ENCODE data around the gene SMC6. TPM values are rescaled to one million over a fixed set of nuclear protein-coding genes. Genes with fewer than 3 reads are reported as not detected.

The SMC6 gene
- total RNA-seq, 1 donor from 2014 or later, result 33.6 TPM

DNA sequence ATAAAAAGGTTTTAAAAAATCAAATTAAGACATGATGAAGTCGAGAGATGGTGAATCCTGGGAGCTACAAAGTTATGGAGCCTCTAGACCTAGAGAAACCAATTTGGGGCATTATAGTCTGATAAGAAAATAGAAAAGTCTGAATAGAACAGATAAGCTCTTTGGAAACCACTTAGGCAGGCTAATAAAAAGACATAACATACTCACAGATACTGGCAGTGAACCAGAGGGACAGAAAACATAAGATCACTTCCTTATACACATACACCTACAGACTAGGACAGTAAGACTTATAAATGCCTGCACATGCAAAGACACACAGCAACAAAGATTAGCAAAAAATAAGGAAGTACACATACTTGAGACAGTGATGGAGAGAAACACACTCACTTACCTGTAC, 20.0 kb downstream of the SMC6 start:
- no peak overlapping the region for H3K4me3 Mint-ChIP-seq
- H3K36me3 Mint-ChIP-seq (ENCODE audit: low read depth), result peaks cover 6% of the 10 kb centered on the region
- no peaks in the 10 kb centered on the region for H3K27me3 Mint-ChIP-seq (ENCODE audit: low read depth)
- no peaks in the 10 kb centered on the region for H3K9me3 Mint-ChIP-seq
- DNase-seq (ENCODE audit: low read depth, low spot score), result no peak
- no peaks in the 10 kb centered on the region for H3K4me1 Mint-ChIP-seq
- H3K27ac Mint-ChIP-seq (ENCODE audit: unreplicated experiment), result no peak overlapping the region
- TF ChIP-seq, protein P1, sequence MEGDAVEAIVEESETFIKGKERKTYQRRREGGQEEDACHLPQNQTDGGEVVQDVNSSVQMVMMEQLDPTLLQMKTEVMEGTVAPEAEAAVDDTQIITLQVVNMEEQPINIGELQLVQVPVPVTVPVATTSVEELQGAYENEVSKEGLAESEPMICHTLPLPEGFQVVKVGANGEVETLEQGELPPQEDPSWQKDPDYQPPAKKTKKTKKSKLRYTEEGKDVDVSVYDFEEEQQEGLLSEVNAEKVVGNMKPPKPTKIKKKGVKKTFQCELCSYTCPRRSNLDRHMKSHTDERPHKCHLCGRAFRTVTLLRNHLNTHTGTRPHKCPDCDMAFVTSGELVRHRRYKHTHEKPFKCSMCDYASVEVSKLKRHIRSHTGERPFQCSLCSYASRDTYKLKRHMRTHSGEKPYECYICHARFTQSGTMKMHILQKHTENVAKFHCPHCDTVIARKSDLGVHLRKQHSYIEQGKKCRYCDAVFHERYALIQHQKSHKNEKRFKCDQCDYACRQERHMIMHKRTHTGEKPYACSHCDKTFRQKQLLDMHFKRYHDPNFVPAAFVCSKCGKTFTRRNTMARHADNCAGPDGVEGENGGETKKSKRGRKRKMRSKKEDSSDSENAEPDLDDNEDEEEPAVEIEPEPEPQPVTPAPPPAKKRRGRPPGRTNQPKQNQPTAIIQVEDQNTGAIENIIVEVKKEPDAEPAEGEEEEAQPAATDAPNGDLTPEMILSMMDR (conservative IDR thresholded peaks at IDR 0.05), result no peak

DNA sequence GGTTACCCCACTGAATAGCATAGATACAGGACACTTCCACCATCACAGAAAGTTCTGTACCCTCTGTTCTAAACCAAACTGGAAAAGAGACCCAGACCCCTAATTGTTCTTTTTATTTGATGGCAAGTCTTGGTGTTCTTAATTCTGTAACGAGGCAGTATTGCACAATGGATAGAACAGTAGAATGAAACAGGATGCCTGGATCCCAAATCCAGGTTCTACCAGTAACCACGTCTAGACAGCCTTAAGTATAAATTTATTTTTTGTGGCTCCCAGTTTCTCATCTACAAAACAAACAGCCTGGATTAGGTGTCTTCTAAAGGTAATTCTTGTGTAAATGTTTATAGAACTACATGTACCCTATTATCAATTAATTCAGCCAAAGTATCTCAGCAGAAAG, 23.7 kb downstream of the SMC6 start:
- Mint-ChIP-seq H3K36me3 (ENCODE audit: low read depth) (peaks cover 7% of the 10 kb centered on the region), H3K4me1 (no peaks in the 10 kb centered on the region), H3K4me3 (no peak overlapping the region), H3K9me3 (no peaks in the 10 kb centered on the region), H3K27me3 (ENCODE audit: low read depth) (no peaks in the 10 kb centered on the region), H3K27ac (ENCODE audit: unreplicated experiment) (no peak overlapping the region)
- TF ChIP-seq, protein P1 (conservative IDR thresholded peaks at IDR 0.05), result no peak
- DNase-seq (ENCODE audit: low read depth, low spot score), result no peak

DNA sequence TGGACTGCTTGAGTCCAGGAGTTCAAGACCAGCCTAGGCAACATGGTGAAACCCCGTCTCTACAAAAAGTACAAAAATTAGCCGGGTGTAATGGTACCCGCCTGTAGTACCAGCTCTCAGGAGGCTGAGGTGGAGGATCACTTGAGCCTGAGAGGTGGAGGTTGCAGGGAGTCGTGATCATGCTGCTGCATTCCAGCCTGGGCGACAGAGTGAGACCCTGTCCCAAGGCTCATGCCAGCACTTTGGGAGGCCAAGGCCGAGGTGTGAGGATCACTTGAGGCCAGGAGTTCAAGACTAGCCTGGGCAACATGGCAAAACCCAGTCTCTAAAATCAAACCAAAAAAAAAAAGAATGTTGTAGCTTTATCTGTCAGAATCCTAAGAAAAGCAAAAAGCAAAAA, 25.4 kb downstream of the SMC6 start:
- TF ChIP-seq, protein P1 (conservative IDR thresholded peaks at IDR 0.05), result no peak
- DNase-seq (ENCODE audit: low read depth, low spot score), result no peak
- H3K36me3 Mint-ChIP-seq (ENCODE audit: low read depth), result peaks cover 7% of the 10 kb centered on the region
- H3K9me3 Mint-ChIP-seq, result no peaks in the 10 kb centered on the region
- H3K4me3 Mint-ChIP-seq, result no peak overlapping the region
- no peaks in the 10 kb centered on the region for H3K4me1 Mint-ChIP-seq
- H3K27me3 Mint-ChIP-seq (ENCODE audit: low read depth), result no peaks in the 10 kb centered on the region
- H3K27ac Mint-ChIP-seq (ENCODE audit: unreplicated experiment), result no peak overlapping the region

DNA sequence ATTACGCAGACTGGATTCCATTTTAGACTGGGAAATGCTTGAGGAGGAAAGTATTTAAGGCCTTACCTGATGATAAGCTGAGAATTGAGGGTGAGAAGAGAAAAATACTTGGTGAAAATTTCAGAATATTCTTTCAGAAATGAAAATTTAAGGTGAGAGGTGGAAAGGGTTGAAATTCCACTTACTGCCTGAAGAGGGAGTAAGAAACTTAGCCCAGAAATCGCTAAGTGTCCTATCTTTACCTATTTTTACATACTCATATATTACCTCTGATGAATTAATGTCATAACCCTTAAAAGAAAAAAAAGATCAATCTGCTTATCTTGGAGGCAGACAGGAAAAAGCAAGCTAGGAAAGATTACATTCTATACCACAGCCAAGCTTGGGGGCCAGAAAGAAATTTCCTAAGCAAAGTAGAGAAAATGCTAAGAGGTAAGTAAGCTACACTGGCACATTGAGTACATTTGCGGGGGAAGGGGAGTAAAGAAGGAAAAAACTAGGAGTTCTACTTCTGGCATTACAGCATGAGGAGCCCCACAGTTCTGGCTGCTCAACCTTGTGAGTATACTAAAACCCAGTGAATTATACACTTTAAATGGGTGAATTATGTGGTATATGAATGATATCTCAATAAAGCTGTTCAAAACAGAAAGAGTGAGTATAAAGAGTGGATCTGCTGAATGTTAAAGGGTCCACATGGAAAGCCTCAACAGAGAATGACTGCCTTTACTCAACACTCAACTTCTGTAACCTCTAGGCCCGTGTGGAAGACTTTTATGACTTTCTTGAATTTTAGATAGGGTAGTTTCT, 33.8 kb downstream of the SMC6 start:
- no peak for DNase-seq (ENCODE audit: low read depth, low spot score)
- peaks cover 5% of the 10 kb centered on the region for H3K36me3 Mint-ChIP-seq (ENCODE audit: low read depth)
- TF ChIP-seq, protein P1 (conservative IDR thresholded peaks at IDR 0.05), result peak; percentile 79
- no peak overlapping the region for H3K4me3 Mint-ChIP-seq
- H3K9me3 Mint-ChIP-seq, result no peaks in the 10 kb centered on the region
- no peak overlapping the region for H3K27ac Mint-ChIP-seq (ENCODE audit: unreplicated experiment)
- peaks cover 1% of the 10 kb centered on the region for H3K4me1 Mint-ChIP-seq
- H3K27me3 Mint-ChIP-seq (ENCODE audit: low read depth), result no peaks in the 10 kb centered on the region

DNA sequence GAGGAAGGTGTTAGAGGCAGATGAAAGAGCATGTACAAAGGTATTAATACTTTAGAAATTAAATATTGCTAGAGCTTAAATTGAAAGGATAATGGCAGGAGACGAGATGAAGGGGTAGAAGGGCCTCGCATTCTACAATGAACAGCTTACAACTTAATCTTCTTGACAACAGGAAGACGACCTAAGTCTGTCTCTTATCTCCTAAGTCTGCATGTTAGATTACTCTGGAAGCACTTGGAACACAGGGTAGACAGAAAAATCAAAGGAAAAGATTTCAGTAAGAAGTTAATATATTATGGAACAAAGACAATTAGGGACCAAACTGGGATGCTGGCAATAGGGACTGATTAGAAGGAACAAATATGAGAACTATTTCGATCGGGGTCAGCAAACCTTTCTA, 34.9 kb downstream of the SMC6 start:
- no peak for DNase-seq (ENCODE audit: low read depth, low spot score)
- Mint-ChIP-seq H3K27me3 (ENCODE audit: low read depth) (no peaks in the 10 kb centered on the region), H3K36me3 (ENCODE audit: low read depth) (peaks cover 6% of the 10 kb centered on the region), H3K4me1 (peaks cover 4% of the 10 kb centered on the region), H3K9me3 (no peaks in the 10 kb centered on the region), H3K27ac (ENCODE audit: unreplicated experiment) (no peak overlapping the region), H3K4me3 (no peak overlapping the region)
- TF ChIP-seq, protein P1 (conservative IDR thresholded peaks at IDR 0.05), result no peak
